Muscle layer of duodenum (tissue), 2 donors: ENCODE data around the gene FAM162A.

Source experiments
- H3K27ac ChIP-seq: one replicate; pipeline ENCODE4 v1.7.0; 2013; ENCODE audit warnings: mild to moderate bottlenecking, low read length
- H3K27me3 ChIP-seq: one replicate; pipeline ENCODE4 v1.7.0; 2013; ENCODE audit warnings: low read depth, mild to moderate bottlenecking, control low read depth, low read length
- H3K36me3 ChIP-seq, 2 donors: one replicate each; pipeline ENCODE4 v1.7.0; 2013; ENCODE audit warnings: low read length in 2 of 2, control low read depth in 1 of 2, mild to moderate bottlenecking in 1 of 2; ENCODE audit not compliant: insufficient read depth in 2 of 2, control insufficient read depth in 1 of 2
- H3K4me1 ChIP-seq, 2 donors: one replicate each; pipeline ENCODE4 v1.7.0; 2013; ENCODE audit warnings: low read length in 2 of 2, mild to moderate bottlenecking in 2 of 2, control low read depth in 1 of 2, moderate library complexity in 1 of 2; ENCODE audit not compliant: insufficient read depth in 2 of 2, control insufficient read depth in 1 of 2
- H3K4me3 ChIP-seq, 2 donors: one replicate each; pipeline ENCODE4 v1.7.0; 2013; ENCODE audit warnings: low read length in 2 of 2, low read depth in 1 of 2, mild to moderate bottlenecking in 1 of 2
- H3K9me3 ChIP-seq, 2 donors: one replicate each; pipeline ENCODE4 v1.7.0; 2013; ENCODE audit warnings: low read length in 2 of 2, control low read depth in 1 of 2, mild to moderate bottlenecking in 1 of 2; ENCODE audit not compliant: control insufficient read depth in 1 of 2
- donor health status: healthy.

The FAM162A gene

DNA sequence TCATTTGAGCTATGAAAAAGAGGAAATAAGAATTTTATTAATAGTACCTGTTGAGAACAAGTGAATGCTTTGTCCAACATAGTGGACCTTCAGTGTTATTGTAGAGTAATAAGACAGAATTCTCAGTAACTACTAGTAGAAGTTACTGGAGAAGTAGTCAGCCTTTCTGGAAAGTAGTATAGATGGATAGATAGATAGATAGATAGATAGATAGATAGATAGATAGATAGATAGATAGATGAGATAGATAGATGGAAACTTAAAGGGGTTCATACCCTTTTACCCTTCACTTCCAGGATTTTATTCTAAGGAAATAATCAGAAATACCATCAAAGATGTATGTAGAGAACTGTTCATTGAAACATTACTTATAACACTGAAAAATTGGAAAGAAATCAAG lies 5.2 kb downstream of the FAM162A start:
- Histone ChIP-seq H3K27ac (no peak overlapping the region), H3K4me3 (no peak overlapping the region), H3K9me3 (no peaks in the 10 kb centered on the region), H3K36me3 (no peaks in the 10 kb centered on the region), H3K27me3 (no peaks in the 10 kb centered on the region), H3K4me1 (peaks cover 5 to 18% of the 10 kb centered on the region in 2 donors)

DNA sequence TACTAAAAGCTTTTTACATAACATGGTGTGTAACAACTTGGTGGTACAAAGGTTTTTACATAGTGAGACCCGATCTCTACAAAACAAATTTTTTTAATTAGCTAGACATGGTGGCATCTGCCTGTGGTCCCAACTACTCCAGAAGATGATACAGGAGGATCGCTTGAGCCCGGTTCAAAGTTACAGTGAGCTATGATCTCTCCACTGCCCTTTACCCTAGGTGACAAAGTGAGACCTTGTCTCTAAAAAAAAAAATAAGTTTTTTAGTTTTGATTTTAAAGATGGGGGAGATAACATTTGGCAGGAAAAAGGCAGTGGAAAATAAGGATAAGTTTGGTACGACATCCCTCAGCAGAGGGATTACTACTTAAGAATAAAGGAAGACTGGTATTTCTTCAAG lies 5.9 kb downstream of the FAM162A start:
- Histone ChIP-seq H3K27me3 (no peaks in the 10 kb centered on the region), H3K4me3 (no peak overlapping the region), H3K9me3 (no peaks in the 10 kb centered on the region), H3K4me1 (peaks cover 5 to 14% of the 10 kb centered on the region in 2 donors), H3K36me3 (no peaks in the 10 kb centered on the region), H3K27ac (no peak overlapping the region)

DNA sequence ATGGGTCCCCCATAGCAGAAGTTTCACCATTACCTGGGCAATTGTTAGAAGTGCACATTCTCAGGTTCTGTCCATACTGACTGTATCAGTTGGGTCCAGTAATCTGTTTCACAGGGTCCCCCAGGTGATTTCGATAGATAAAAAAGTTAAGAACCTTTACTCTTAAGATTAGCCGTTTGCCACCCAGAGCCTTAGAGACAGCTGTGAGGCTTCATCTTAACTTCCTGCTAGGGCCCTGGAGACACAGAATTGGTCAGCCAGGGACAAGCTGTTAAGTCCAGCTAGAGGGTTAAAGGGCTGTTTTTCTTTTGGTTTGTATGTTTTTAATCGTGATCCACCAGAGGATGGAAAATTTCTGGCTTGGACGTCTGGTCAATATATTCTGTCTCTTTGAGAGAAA lies 6.7 kb downstream of the FAM162A start:
- Histone ChIP-seq H3K4me1 (peaks cover 0 to 7% of the 10 kb centered on the region in 2 donors), H3K36me3 (no peaks in the 10 kb centered on the region), H3K27me3 (no peaks in the 10 kb centered on the region), H3K27ac (no peak overlapping the region), H3K4me3 (no peak overlapping the region), H3K9me3 (no peaks in the 10 kb centered on the region)

DNA sequence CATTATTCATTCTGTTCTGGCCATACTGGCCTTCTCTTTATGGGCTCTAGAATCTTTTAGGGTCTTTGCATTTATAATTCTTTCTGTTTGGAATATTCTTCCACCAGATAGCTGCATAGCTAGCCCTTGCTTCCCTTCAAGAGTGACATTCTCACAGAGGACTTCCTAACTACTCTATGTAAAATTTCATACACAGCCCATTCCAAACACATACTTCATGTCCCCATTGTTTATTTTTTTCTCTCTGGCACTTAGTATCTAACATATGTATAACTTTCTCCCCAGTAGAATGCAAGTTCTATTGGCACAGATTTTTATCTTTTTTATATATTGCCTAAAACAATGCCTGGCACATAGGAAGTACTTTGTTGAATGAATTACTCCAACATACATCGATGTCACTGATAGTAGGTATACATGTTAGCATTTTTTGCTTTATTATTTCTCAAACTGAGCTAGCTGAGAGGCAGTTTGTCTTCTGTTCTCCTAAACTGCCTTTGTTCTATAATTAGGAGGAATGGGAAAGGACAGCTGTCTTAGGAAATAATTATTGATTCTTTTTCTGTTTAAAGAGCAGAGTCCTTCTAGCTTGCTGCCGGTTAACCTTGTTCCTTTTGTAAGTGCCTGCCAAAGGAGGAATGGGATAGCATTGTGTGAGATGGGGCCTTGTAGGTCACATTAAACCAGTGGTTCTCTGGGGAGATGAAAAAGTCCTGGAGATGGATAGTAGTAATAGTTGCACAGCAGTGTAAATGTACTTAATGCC lies 7.9 kb downstream of the FAM162A start:
- Histone ChIP-seq H3K4me3 (no peak overlapping the region), H3K27me3 (no peaks in the 10 kb centered on the region), H3K36me3 (no peaks in the 10 kb centered on the region), H3K4me1 (peaks cover 0 to 4% of the 10 kb centered on the region in 2 donors), H3K9me3 (no peaks in the 10 kb centered on the region), H3K27ac (no peak overlapping the region)

DNA sequence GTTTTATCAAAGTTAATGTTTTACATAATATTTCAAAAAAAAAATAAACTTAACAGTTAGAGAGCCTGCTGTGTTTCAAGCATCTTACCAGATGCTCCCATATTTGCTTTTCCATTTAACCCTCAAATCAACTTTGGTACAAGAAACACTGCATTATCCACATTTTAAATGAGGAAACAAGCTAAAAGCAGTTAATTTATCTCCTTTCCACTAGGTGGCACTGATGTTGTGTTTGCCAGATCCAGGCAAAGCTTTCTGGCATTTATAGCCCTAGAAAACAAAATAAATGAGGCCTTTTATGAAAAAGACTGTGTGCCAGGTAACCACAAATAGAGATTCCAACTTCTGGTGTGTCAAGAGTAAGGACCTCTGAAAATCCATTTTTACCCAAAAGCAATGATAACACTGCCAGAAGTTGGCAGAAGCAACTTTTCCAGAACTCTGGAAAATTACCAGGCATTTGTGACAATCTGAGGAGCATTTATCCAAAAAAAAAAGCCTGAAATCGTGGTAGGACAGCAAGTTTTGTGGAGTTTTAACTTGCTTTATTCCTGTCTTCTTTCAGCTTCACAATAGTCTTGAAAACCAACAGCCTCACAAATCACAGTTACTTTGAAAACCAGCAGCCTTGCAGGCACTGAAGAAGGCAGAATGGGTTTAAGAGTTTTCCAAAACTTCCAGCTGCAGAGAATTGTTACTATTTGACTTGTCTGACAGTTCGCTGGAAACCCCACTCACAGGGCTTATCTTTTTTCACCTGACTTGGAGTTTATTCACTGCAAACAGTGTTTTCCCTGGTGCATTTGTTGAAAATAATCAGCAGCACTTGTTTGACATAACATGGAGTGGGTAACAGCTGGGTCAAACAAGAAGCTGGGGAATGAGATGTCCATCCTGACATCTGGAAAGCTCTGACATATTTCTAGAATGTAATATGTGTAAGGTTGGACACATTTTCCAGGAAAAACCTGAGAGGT lies 9.2 kb downstream of the FAM162A start:
- Histone ChIP-seq H3K4me1 (peaks cover 0 to 4% of the 10 kb centered on the region in 2 donors), H3K4me3 (no peak overlapping the region), H3K27ac (no peak overlapping the region), H3K9me3 (no peaks in the 10 kb centered on the region), H3K36me3 (no peaks in the 10 kb centered on the region), H3K27me3 (no peaks in the 10 kb centered on the region)

DNA sequence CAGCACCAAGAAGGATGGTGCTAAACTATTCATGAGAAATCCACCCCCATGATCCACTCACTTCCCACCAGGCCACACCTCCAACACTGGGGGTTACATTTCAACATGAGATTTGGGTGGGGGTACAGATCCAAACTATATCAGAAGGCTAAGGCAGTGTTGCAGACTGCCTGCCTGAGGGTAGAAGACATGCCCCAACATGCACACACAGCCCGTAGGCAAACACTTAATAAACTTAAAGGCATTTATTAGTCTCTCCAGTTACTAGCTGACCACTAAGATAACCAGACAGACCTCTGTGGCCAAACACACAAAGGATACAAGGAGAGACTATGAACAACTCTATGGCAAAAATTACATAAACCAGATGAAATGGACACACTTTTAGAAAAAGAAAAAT lies 10.2 kb downstream of the FAM162A start:
- Histone ChIP-seq H3K4me1 (peaks cover 0 to 4% of the 10 kb centered on the region in 2 donors), H3K27ac (no peak overlapping the region)

DNA sequence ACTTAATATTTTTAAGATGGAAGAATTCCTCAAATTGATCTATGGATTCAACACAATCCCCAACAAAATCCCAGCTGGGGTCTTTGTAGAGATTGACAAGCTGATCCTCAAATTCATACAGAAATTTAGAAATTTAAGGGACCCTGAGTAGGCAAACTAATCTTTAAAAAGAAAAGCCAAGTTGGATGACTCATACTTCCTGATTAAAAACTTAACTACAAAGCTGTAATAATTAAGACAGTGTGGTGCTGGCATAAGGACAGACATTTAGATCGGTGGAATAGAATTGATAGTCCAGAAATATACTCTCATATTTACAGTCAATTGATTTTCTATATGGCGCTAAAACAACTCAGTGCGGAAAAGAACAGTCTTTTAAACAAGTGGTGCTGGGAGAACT lies 11.6 kb downstream of the FAM162A start:
- Histone ChIP-seq H3K27ac (no peak overlapping the region), H3K27me3 (no peaks in the 10 kb centered on the region), H3K36me3 (no peaks in the 10 kb centered on the region), H3K9me3 (no peaks in the 10 kb centered on the region), H3K4me3 (no peak overlapping the region), H3K4me1 (peaks cover 0 to 2% of the 10 kb centered on the region in 2 donors)

More for the DNA sequence above, 10.2 kb downstream of the FAM162A start:
- Histone ChIP-seq H3K4me3 (no peak overlapping the region), H3K9me3 (no peaks in the 10 kb centered on the region), H3K27me3 (no peaks in the 10 kb centered on the region), H3K36me3 (no peaks in the 10 kb centered on the region)

DNA sequence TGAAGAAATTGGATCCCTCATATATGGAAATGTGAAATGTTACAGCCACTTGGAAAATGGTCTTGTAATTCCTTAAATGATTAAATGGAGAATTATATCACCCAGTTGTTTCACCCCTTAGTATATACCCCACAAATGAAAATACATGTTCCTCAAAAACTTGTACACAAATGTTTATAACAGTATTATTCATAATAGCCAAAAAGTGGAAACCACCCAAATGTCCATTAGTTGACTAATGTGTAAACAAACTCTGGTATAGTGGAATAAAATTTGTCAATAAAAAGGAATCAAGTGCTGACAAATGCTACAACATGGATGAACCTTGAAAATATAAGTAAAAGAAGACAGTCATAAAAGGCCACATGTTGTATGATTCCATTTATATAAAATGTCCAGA lies 12.5 kb downstream of the FAM162A start:
- no peaks in the 10 kb centered on the region for H3K4me1 ChIP-seq
- H3K9me3 ChIP-seq, result no peaks in the 10 kb centered on the region
- H3K36me3 ChIP-seq, result no peaks in the 10 kb centered on the region
- H3K27ac ChIP-seq, result no peak overlapping the region
- no peaks in the 10 kb centered on the region for H3K27me3 ChIP-seq
- no peak overlapping the region for H3K4me3 ChIP-seq

DNA sequence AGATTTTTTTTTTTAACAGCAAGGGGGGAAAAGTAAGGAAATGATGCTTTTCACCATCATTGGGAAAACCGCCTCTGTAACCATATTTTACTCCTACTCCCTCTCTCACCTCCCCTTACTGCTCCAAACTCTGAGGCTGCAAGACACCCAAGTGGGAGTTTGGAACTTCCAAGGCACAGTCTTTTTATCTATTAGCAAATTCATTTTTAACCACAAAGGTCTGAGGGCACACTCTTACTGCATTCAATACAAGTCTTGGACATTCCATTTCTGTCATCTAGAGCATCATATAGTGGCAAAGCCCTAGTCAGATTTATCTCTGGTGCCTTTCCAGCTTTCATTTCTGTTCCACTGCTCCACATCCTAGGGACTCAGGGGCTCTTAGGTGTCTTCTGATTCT lies 13.2 kb downstream of the FAM162A start:
- Histone ChIP-seq H3K27ac (no peak overlapping the region), H3K36me3 (no peaks in the 10 kb centered on the region), H3K4me1 (no peaks in the 10 kb centered on the region), H3K4me3 (no peak overlapping the region), H3K27me3 (no peaks in the 10 kb centered on the region), H3K9me3 (no peaks in the 10 kb centered on the region)

DNA sequence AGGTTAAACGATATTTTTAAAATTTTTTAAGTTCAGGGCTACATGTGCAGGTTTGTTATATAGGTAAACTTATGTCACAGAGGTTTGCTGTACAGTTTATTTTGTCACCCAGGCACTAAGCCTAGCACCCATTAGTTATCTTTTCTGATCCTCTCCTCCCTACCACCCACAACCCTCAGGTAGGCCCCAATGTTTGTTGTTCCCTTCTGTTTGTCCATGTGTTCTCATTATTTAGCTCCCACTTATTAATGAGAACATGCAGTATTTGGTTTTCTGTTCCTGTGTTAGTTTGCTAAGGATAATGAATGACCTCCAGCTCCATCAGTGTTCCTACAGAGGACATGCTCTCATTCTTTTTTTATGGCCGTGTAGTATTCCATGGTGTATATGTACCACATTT lies 14.9 kb downstream of the FAM162A start:
- H3K27me3 ChIP-seq, result no peaks in the 10 kb centered on the region
- H3K4me1 ChIP-seq, result no peaks in the 10 kb centered on the region
- no peaks in the 10 kb centered on the region for H3K9me3 ChIP-seq
- H3K27ac ChIP-seq, result no peak overlapping the region
- H3K36me3 ChIP-seq, result peaks cover 10 to 13% of the 10 kb centered on the region in 2 donors
- H3K4me3 ChIP-seq, result no peak overlapping the region

DNA sequence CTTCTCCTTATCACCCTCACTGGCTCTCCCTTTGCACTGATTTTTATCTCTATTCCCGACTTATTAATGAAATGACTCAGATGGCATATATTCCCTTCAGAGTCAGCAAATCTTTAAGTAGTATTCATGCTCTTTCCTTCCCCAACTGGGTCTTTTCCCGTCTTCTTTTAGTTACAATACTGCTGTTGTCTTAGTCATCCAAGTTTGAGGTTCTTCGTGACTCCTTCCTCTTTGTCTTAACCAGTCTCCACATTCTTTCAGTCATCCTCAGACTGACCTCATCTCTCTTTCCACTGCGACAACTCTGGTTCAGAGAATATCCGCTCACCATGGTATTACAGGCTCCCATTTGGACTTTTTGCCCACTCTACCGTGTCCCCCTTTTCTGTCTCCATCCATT lies 19.5 kb downstream of the FAM162A start:
- peaks cover 40 to 58% of the 10 kb centered on the region in 2 donors for H3K36me3 ChIP-seq

More for the DNA sequence above, 19.5 kb downstream of the FAM162A start:
- Histone ChIP-seq H3K27me3 (no peaks in the 10 kb centered on the region), H3K4me3 (no peak overlapping the region), H3K9me3 (no peaks in the 10 kb centered on the region), H3K4me1 (no peaks in the 10 kb centered on the region), H3K27ac (no peak overlapping the region)
